K562 (cell line): ENCODE data around the gene KAZN. TPM values are rescaled to one million over a fixed set of nuclear protein-coding genes. Genes with fewer than 3 reads are reported as not detected.

Source experiments
- AFF1 ChIP-seq, 2 experiments: fragments of 450-650 bp; IDR thresholded peaks; 2 replicates each; pipeline ENCODE4 v1.6.1; 2018; ENCODE audit warnings: mild to moderate bottlenecking in 2 of 2, low read depth in 1 of 2; ENCODE audit not compliant: partially characterized antibody in 2 of 2
- BHLHE40 ChIP-seq: IDR thresholded peaks from 2 replicates; pipeline ENCODE4 v1.6.1; 2011; ENCODE audit warnings: low read length, improper control_type of control experiment
- CBX2 ChIP-seq: fragments of 200-600 bp; sonication (generic); IDR thresholded peaks from one replicate; pipeline ENCODE4 v1.6.1; 2012; ENCODE audit warnings: mild to moderate bottlenecking, low read length, inconsistent platforms; ENCODE audit not compliant: insufficient read depth, poor library complexity, severe bottlenecking
- CBX8 ChIP-seq: fragments of 200-600 bp; sonication (generic); IDR thresholded peaks from 2 replicates; pipeline ENCODE4 v1.6.1; 2012; ENCODE audit warnings: borderline replicate concordance, mixed run types, low read depth, mild to moderate bottlenecking, moderate library complexity, mixed read lengths, low read length, control low read depth, inconsistent platforms; ENCODE audit not compliant: poor library complexity, severe bottlenecking; ENCODE audit errors: extremely low read depth
- E2F6 ChIP-seq, 2 experiments: IDR thresholded peaks; 2 replicates each; pipeline ENCODE4 v1.6.1; 2011; ENCODE audit warnings: borderline replicate concordance in 1 of 2, control low read depth in 1 of 2, low read depth in 1 of 2, low read length in 1 of 2, mild to moderate bottlenecking in 1 of 2, mixed read lengths in 1 of 2, moderate library complexity in 1 of 2; ENCODE audit not compliant: insufficient read depth in 1 of 2, insufficient read length in 1 of 2, poor library complexity in 1 of 2, severe bottlenecking in 1 of 2; ENCODE audit errors: extremely low read depth in 1 of 2
- ELF4 ChIP-seq: fragments of 450-650 bp; formaldehyde crosslinking; IDR thresholded peaks from 2 replicates; pipeline ENCODE4 v1.4.0; 2022; ENCODE audit warnings: missing genetic modification characterization
- ETS2 ChIP-seq: IDR thresholded peaks from 2 replicates; pipeline ENCODE4 v1.6.1; 2016; ENCODE audit warnings: borderline replicate concordance, missing genetic modification characterization, mild to moderate bottlenecking, moderate library complexity, missing compliant biosample characterization; ENCODE audit not compliant: poor library complexity, severe bottlenecking
- FOS ChIP-seq: IDR thresholded peaks from 3 replicates; pipeline ENCODE4 v1.6.1; 2011; ENCODE audit not compliant: insufficient read length; ENCODE audit errors: extremely low read depth
- FOXK1 ChIP-seq: sonication (generic); formaldehyde crosslinking; IDR thresholded peaks from 2 replicates; pipeline ENCODE4 v1.8.0; 2022; ENCODE audit warnings: missing genetic modification reagents, mild to moderate bottlenecking, borderline replicate concordance
- HMG20B ChIP-seq: fragments of 250-450 bp; sonication (Bioruptor Pico); IDR thresholded peaks from 2 replicates; pipeline ENCODE4 v1.5.0; 2021; ENCODE audit warnings: mild to moderate bottlenecking
- HOMEZ ChIP-seq: fragments of 250-450 bp; sonication (Bioruptor Pico); IDR thresholded peaks from 2 replicates; pipeline ENCODE4 v1.4.0; 2020; ENCODE audit warnings: mild to moderate bottlenecking, moderate library complexity
- NCOA2 ChIP-seq, 2 experiments: fragments of 450-650 bp; IDR thresholded peaks; 2 replicates each; pipeline ENCODE4 v1.6.1; 2018; ENCODE audit warnings: mild to moderate bottlenecking in 2 of 2, moderate library complexity in 1 of 2; ENCODE audit not compliant: partially characterized antibody in 2 of 2
- NFYB ChIP-seq: IDR thresholded peaks from 2 replicates; pipeline ENCODE4 v1.6.1; 2011; ENCODE audit warnings: mild to moderate bottlenecking, moderate library complexity; ENCODE audit not compliant: insufficient read length; ENCODE audit errors: extremely low read depth
- NR2C2 ChIP-seq, 2 experiments: fragments of 200-800 bp in 1 of 2; sonication (Bioruptor generic) in 1 of 2; sonication (generic) in 1 of 2; formaldehyde crosslinking in 1 of 2; IDR thresholded peaks; 2 replicates each; pipeline versions ENCODE4 v1.6.1 to v1.8.0; 2016 to 2022; ENCODE audit warnings: mild to moderate bottlenecking in 1 of 2, missing compliant biosample characterization in 1 of 2, missing genetic modification characterization in 1 of 2, missing genetic modification reagents in 1 of 2
- SIRT6 ChIP-seq: IDR thresholded peaks from one replicate; pipeline ENCODE4 v1.6.1; 2012; ENCODE audit warnings: low read depth, mild to moderate bottlenecking, control low read depth, inconsistent platforms, low read length, moderate library complexity
- SMARCE1 ChIP-seq: fragments of 450-650 bp; IDR thresholded peaks from 2 replicates; pipeline ENCODE4 v1.7.1; 2016; ENCODE audit warnings: mild to moderate bottlenecking
- USF1 ChIP-seq: sonication (generic); formaldehyde crosslinking; IDR thresholded peaks from 2 replicates; pipeline ENCODE4 v1.9.0; 2022; ENCODE audit warnings: mild to moderate bottlenecking, missing genetic modification reagents
- ZKSCAN3 ChIP-seq: fragments of 250-450 bp; sonication (Bioruptor Pico); IDR thresholded peaks from 2 replicates; pipeline ENCODE4 v1.4.0; 2020
- polyA plus RNA-seq, 8 experiments: library from polyadenylated mRNA; depleted of rRNA in 4 of 8; stranded (reverse) in 5 of 8; unstranded in 3 of 8; fragments of >200 nt; fragmentation: Nextera tagmentation in 2 of 8; fragmentation: Illumina TruSeq in 1 of 8; extraction: Ambion mirVana in 2 of 8; extraction: Trizol in 1 of 8; gene quantifications; 2 replicates each; pipeline versions ENCODE4 v1.2.1 to v1.2.3, GENCODE V29; 2011 to 2014; ENCODE audit warnings: inconsistent platforms in 1 of 8, missing spikeins in 1 of 8
- total RNA-seq, 7 experiments: library from RNA; depleted of rRNA in 6 of 7; stranded (reverse); fragments of >200 nt in 6 of 7; fragmentation: Illumina TruSeq in 2 of 7; extraction: Trizol in 2 of 7; gene quantifications; 2 replicates each; pipeline versions ENCODE4 v1.2.1 to v1.2.3, GENCODE V29; 2011 to 2021; ENCODE audit warnings: low replicate concordance in 1 of 7

KAZN gene
- total and polyA plus RNA-seq, 9 of the 15 experiments (the other 6 are each of a cell fraction or from before 2014, with no cell fraction given), result 2.1 to 21.6 (median 5.4) TPM

- peak in 1 of 2 experiments; percentile 68 for TF ChIP-seq E2F6 (IDR thresholded peaks at IDR 0.05; ENCODE audit: borderline replicate concordance in 1 of 2, extremely low read depth in 1 of 2, insufficient read depth in 1 of 2, insufficient read length in 1 of 2, low read depth in 1 of 2, low read length in 1 of 2, poor library complexity in 1 of 2, severe bottlenecking in 1 of 2)
- TF ChIP-seq USF1 (CRISPR knock-in tag), result peak; percentile 36; the same call in 1 of the 2 replicates
- no peak for TF ChIP-seq AFF1 (IDR thresholded peaks at IDR 0.05; ENCODE audit: low read depth in 1 of 2, partially characterized antibody in 2 of 2)
- TF ChIP-seq ZKSCAN3 (CRISPR knock-in tag), result no peak
- no peak for TF ChIP-seq FOS
- peak; percentile 50; the same call in 1 of the 2 replicates for TF ChIP-seq BHLHE40
- TF ChIP-seq CBX8, result no peak
- TF ChIP-seq HOMEZ, result no peak
- no peak for TF ChIP-seq FOXK1 (CRISPR knock-in tag)
- no peak for TF ChIP-seq HMG20B (CRISPR knock-in tag)
- TF ChIP-seq NR2C2 (CRISPR knock-in tag; IDR thresholded peaks at IDR 0.05), result no peak
- TF ChIP-seq NR2C2 (tag; IDR thresholded peaks at IDR 0.05), result no peak
- TF ChIP-seq ELF4 (CRISPR knock-in tag), result no peak
- no peak for TF ChIP-seq CBX2
- TF ChIP-seq SIRT6, result no peak
- TF ChIP-seq NFYB, result no peak
- TF ChIP-seq ETS2 (tag), result no peak
- TF ChIP-seq NCOA2 (IDR thresholded peaks at IDR 0.05; ENCODE audit: partially characterized antibody in 2 of 2), result no peak
- TF ChIP-seq SMARCE1, result no peak
Measured at GRCh38 chr1:15076807-15077206, 478.3 kb downstream of the KAZN start (continued).
